ENCODE data around the gene RBM33.

Gene RBM33

DNA sequence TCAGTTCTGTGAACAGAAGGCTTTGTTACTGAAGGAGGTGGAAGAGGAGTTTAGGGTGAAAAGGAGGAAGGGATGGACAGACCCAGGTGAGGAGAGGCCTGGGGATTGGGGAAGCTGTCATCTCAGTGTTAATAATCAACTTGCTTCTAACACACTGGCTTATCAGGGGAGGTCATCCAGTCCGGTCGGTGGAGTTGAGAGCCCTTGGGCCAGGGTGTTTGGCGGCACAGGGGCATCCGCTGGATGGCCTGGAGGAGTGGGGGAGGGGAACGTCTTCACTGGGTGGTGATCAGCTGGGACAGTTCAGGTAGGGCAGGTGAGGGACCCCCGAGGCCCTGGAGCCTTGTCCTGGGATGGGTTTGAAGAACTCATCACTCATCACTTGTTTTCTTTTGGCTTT is 133.9 kb downstream of the RBM33 start:
- DNase-seq, result no peak

DNA sequence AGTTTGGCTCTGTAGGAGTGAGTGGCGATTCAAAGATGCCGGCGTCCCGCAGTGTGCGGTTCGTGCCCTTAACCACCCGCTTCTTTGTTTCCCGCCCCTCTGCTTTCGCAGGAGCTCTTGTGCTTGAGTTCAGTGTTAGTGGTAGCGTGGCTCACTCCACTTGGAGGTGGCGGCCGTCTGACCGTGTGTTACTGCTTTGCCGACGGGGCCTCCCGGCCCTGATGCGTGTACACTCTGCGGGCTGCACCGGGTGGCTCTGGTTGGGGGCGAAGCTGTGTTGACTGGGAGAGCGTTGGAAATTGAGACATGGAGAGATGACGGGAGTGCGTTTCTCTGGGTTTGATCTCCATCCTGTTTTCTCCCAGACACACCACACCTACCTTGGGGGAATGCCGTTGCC is 136.4 kb downstream of the RBM33 start:
- no peak for DNase-seq

DNA sequence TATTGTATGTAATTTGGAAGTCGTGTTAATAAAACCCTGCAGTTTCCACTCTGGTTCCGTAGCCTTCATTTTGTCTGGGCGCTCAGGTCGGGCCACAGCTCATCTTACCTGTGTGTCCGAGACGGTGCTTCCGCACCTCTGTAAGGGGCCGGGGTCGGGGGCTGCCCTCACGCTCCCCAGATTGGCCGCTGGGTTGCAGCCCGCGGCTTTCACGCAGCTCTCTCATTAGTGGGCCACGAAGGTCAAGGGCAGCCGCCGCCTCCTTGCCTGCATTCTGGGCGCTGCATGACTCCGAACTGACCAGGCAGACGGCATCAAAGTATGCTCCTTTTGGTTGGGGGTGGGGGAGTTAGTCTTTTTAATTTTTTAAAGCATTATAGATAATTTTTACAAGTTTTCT is 137.0 kb downstream of the RBM33 start:
- no peak for DNase-seq

DNA sequence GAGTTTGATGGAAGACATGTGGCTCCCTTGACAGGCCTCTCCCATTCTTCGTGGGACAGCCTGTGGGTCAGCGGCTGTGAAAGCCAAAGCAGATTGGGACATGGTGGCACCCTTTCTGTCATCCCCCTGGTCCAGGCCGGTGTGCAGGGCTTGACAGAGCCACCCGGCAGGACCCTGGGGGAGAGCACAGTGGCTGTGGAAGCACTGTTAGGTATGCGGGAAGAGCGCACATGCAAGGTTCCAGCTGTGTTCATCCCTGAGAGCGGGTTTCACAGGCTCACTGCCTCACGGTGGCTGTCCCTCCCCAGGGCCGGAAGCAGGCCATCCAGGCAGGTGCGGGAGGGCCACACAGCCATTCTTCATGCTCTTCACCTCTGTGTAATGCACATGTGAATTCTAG is 138.0 kb downstream of the RBM33 start:
- DNase-seq, result no peak

DNA sequence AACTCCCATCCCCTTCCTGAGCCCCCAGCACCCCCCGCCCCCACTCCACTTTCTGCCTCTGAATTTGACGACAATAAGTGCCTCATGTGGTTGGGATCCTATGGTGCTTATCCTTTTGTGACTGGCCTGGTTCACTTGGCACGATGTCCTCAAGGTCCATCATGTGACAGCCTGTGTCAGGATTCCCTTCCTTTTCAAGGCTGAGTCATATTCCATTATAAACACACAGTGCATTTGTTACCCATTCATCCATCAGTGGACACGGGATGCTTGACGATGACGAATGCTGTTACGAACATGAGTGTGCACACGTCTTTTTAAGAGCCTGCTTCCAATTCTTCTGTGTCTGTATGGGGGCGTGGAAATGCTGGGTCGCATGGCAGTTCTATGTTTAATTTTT is 141.1 kb downstream of the RBM33 start:
- no peak for DNase-seq

DNA sequence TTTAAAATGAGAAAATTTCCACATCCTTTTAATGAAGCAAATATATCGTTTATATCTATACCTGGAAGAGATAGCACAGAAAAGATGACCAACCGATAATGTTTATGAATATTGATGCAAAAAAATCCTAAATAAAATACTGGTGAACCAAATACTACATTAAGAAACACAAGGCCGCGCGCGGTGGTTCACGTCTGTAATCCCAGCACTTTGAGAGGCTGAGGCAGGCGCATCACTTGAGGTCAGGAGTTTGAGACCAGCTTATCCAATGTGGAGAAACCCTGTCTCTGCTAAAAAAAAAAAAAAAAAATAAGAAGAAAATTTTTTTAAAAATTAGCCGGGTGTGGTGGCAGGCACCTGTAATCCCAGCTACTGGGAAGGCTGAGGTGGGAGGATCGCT is 142.0 kb downstream of the RBM33 start:
- no peak for DNase-seq

DNA sequence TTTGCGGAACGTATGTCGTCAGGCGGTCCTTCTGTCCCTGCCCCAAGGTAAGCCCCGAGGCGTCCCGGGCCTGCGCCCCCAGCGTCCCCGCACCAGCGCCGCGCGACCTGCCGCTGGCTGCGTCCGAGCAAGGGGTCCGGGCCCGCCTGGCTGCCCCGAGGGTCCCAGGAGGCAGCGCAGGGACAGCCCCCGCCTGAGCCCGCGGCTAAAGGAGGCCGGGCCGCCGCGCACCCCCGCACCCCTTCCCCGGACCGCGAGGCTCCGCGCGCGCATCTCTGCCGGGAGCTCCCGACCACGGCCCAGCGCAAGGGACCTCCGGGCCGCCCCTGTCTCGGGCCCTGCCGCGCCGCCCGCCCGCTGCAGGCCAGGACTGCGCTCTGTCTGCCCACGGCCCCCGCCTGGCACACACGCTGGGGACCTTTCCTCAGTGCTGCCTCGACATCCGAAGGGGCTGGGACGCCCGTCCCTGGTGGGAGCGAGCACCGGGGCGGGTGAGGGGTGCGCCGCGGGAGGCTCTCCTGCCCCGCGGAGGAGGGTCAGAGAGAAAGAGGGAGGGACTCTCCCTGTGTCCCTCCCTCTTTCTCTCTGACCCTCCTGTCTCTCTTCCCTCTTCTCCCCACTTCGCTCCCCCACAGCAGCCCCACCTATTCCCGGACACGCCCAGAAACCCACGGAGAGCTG is 142.8 kb downstream of the RBM33 start:
- no peak for DNase-seq

DNA sequence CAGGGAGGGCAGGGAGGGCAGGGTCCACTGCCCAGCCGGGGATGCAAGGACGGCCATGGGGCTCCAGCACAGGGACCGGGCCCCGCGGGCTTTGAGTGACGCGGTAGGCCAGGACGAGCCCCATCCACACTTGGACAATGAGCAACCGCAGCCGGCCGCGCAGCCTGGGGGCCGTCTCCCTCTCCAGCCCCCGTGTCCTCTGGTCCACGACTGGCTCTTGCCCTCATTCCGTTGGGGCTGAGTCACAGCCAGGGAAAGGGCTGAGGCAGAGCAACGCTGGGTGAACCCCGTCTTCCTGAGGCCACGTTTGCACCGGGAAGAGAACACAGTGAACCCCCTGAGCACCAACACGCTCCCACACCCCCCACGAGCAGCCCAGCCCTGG is 144.1 kb downstream of the RBM33 start:
- DNase-seq, result no peak

DNA sequence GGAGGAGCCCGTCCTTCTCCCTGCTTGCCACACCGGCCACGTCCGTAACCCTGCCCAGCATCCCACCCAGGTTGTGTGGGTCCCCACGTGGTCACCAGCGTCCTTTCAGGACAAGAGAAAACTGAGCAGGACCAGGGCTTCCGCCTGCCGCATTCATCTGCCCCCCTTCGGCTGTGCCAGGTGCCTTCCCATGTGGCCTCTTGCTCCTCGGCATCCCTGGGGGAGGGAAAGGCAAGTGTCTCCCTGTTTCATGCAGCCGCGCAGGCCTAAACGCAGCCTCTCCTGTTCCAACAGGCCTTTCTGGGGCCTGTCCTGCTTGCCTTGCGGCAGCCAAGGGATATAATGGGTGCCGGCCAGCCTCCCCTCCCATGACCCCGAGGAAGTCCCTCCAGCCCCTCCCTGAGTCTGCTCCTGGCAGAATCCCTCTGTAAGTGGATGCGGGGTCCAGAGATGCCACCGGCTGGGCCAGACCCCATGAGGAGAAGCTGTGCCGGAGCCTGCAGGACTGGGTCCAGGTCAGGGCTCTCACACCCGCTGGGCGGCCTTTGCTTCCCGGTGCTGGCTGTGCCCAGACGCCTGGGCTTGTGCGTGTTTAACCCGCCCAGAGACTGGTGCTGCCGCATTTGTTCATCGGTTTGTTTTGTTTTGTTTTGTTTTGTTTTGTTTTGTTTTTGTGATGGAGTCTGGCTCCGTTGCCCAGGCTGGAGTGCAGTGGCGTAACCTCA is 144.7 kb downstream of the RBM33 start:
- no peak for DNase-seq

DNA sequence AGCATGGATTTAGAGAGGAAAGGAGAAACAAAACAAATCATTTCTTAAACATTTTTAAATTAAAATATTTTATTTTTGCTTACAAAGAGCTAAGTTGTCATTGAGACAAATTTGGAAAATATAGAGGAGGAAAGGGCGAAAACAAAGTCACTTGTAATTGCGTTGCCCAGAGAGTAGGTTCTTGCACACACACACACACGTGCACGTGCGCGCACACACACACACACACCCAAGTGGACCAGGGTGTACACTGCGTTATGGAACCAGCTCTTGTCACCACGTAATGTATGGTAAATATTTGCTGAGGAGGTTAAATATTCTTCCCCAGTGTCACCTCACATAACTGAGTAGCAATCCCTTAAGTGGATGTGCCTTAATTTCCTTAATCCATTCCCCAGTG is 146.2 kb downstream of the RBM33 start:
- no peak for DNase-seq

DNA sequence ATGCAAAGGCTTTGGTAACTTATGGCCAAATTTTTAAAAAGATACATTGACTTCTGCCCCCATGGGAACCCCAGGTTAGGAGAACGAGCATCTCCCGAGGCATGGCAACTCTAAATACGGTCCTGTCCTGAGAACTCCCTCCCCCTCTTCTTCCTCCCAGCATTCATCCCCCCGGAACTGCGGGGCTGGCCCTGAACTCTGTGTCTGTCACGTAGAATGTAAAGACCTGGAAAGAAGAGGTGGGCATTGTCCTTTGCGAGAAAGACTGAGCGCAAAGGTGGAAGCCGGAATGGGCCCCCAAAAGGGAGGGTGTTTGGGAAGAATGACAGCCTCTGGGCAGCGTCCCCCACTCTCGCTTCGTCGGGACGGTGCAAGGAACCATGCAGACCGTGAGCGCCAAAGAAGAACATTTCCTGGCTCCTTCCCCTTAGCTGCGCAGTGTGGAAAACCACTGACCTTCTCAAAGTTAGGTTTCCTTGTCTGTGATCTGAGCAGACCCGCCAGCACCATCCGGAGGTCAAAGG is 146.8 kb downstream of the RBM33 start:
- DNase-seq, result no peak

DNA sequence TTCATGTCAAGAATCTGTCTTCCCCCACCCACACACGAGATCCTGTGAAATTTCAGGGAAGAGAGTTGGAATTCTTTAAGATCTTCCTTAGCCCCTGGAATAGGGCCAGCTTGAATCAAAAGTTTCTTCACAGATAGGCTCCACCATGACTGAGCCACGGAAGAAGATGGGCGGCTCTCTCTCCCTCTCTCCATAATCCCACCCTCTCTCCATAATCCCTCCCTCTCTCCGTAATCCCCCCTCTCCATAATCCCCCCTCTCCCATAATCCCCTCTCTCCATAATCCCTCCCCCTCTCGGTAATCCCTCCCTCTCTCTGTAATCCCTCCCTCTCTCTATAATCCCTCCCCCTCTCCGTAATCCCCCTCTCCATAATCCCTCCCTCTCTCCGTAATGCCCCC is 147.4 kb downstream of the RBM33 start:
- DNase-seq, result no peak

DNA sequence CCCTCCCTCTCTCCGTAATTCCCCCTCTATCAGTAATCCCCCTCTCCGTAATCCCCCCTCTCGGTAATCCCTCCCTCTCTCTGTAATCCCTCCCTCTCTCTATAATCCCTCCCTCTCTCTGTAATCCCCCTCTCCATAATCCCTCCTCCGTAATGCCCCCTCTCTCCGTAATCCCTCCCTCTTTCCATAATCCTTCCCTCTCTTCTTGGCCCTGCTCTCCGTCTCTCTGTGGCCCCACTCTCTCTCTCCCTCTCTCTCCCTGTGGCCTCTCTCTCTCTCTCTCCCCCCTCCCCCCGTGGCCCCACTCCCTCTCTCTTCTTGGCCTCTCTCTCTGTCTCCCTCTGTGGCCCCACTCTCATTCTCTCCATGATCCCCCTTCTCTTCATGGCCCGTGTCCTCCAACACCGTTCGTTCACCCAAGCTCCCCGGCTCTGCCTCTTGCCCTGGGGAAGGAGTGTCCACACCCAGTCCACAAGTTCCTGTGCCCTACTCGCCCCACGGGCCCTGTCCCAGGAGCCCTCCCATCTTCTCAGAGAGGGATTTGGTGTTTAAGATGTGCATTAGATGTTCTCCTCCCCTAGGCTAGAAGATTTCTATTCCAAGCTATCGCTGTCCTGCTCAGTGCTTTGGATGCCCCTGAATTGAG is 148.0 kb downstream of the RBM33 start:
- no peak for DNase-seq

DNA sequence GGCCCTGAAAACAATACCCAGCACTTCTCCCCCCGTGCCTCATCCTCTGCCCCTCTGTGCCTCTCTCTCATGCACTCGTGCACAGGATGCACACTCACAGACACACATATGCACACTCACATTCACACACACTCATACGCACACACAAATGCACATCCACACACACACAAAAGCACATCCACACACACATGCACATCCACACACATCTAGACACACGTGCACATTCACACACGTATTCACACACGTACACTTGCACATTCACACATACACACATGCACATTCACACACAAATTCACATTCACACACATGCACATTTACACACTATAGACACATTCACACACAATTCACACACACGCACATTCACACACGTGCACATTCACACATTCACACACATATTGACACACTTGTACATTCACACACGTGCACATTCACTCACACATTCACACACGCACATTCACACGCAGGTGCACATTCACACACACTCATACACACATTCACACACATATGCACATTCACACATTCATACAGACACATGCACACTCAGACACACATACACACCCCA is 148.6 kb downstream of the RBM33 start:
- no peak for DNase-seq

DNA sequence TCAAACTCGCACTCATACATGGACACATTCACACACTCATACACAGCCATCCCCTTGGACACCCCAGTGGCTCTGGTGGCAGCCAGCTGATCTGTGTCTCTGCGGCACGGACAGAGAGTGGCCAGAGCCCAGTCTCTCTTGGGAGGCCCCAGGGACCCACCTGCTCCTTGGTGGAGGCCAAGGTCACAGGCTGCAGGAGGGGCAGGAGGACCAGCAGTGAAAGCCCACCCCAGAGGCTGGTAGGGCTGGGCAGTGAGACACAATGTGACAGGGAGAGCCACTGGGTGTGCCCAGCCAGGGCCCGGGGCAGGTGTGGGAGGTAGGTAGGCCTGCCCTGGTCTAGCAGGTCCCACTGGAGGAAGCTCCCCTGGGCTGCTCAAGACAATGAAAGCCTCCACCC is 149.3 kb downstream of the RBM33 start:
- no peak for DNase-seq

DNA sequence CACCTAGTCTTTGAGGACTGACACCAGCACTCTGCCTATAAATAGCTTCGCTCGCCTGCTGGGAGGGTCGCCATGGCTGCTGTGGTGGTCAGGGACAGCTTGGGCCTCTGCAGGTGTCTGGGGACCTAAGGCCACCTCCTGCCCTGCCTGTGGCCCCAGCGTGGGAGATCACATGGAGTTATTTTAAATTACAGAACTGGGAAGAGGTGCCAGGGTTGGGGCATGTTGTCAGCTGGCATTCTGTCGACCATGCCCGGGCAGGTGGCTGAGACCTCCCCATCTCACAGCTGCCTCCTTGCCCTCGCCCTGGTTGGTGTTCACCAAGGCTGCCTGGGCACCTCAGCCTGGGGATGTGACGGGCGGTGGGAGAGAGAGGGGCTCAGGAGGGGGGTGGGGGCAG is 149.7 kb downstream of the RBM33 start:
- no peak for DNase-seq

DNA sequence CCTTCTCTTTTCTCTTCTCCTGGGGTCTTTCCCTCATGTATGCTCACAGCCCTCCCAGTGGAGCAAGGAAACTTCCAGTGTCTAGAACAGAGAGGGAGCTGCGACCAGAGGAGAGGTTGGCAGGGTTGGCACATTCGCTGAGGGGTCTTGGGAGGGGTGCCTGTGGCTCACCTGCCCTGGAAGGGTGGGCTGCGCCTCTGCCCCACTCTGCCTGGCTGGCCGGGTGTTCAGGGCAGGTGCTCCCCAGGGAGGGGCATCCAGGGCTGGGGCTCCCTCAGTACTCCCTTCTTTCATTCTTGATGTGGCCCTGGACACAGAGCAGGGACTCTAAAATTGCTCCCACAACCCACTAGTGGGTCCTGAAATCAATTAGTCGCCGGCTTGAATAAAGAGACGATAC is 150.9 kb downstream of the RBM33 start:
- DNase-seq, result no peak

DNA sequence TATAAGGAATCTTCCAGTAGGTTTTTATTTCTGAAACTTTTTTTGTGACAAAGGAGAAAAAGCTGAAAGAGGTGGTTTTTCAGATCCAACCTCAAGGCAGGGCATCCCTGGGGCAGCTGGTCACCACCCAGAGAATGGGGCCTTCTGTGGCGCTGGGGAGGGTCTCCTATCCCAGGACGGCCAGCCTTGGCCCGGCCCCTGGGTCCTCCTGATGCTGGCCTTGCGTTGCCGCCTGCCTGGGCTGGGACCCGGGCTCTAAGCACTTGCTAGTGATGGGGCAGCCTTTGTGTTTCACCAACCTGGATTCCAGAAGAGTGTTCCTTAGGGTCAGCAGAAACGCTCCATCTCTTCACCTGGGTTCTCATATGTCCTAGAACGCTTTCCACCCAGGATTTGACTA is 151.5 kb downstream of the RBM33 start:
- no peak for DNase-seq

DNA sequence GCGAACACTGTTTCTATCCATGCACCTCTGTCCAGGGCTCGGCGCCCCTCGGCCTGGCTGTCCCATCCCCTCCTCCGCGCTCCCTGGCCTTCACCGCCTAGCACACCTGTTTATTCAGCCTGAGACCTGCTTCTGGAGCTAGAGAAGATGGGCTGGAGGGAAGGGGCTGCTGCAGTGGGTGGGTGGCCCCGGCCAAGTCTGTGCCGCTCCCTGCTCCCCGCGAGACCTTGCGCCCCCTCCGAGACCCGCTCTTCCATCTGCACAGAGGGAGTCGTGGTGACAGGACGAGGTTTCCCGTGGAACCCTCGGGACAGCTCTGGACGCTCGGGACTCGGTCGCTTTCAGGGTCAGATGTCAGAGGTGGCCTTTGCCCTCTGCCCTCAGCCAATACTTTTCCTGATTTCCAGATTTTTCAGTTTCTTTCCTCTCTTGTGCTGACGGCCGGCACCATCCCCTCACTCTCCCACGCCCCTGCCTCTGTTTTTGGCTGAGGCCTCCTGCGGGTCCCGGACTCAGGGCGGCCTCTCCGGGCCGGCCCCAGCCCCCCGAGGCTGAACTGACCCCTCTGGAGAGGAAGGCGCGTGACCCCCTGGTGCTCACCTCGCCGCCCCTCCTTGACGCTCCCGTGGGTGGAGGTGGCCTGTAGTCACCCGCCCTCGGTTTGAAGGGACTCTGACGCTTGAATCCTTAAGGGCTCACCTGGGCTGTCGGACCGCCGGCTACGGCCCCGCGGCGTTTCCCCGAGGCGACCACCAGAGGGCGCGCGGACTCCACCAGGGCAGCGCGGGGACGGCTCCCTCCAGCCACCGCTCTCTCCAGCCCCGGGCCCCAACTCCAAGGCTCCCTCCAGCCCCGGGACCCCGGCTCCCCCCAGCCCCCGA is 152.2 kb downstream of the RBM33 start:
- peak; percentile 70 to 81 for DNase-seq

DNA sequence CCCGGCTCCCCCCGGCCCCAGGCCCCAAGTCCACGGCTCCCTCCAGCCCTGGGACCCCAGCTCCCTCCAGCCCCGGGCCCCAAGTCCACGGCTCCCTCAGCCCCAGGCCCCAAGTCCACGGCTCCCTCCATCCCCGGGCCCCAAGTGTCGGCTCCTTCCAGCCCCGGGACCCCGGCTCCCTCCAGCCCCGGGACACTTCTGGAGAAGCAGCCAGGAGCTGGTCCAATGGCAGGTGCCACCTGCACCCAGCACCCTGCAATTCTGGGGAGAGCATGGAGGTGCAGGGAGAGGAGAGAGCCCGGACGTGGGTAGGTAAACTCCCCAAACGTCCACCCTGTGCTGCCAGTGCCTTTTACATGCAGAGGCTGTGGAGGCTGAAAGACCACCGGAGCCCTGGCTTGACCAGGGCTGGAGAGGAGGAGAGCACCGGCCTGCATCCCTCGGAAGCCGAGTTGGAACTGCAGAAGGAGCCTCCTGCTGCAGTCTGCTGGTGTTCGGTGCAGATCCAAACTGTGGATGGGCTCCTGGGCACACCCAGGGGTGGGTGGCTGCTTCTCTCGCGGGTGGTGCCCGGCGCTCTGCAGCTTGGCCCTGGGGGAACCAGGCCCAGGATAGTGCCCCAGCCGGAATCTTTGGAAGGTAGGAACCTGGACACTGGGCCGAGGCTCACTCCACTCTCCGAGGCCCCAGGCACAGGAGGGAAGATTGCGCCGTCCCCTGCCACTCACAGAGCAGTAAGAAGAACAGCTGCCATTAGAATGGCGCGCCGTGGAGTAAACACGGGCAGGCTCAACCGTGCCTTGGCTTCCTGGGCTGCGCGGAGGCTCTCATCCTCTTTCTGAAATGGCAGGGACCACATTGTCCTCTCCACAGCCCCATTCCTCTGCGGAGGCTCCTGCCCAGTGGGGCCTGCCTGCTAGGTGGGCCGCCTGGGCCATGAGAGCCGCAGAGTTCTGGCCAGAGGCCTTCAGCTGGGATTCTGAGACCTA is 153.1 kb downstream of the RBM33 start:
- DNase-seq, result no peak

DNA sequence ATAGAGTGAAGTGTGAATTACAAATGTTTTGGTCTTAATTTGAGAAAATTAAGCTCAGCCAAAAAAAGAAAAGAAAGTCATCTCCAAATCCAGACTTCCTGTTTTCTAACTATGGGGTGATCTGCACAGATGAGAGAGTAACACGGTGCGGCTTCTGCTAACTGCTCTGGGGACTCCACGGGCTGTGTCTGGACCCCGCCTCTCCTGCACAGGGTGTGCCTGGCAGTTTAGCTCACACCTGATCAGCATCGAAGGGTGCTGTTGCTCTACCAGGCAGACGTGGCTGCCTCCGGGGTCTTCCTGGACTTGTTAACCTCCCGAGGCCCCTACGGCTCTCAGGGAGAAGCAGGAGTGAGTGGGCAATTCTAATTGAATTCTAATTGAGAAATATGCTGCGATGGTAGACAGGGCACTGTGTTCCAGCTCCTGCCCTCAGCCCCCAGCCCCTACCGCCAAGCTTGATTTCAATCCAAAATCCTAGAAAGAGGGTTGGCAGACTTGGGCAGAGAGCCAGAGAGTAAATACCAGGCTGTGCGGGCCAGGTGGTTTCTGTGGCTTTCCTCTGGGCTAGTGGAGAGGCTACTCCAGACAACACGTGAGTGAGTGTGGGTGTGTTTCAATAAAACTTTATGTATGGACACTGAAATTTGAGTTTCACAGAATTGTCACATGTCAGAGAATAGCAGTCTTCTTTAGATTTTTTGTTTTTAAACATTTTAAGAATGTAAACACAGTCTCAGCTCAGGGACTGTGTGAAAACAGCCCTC is 154.4 kb downstream of the RBM33 start:
- DNase-seq, result no peak

All from stimulated activated CD4-positive, alpha-beta T cell treated with anti-CD3 and anti-CD28 coated beads, Interleukin-2, amount 100 ng/mL, for 48 hours (primary cell).